ENCODE measurements around the gene GPRIN2.
"Not testable (repeated sequence)": the region's sequence is repeated elsewhere in the genome, so short reads cannot be mapped to it uniquely, and the experiment has no call there.

GPRIN2 gene

DNA sequence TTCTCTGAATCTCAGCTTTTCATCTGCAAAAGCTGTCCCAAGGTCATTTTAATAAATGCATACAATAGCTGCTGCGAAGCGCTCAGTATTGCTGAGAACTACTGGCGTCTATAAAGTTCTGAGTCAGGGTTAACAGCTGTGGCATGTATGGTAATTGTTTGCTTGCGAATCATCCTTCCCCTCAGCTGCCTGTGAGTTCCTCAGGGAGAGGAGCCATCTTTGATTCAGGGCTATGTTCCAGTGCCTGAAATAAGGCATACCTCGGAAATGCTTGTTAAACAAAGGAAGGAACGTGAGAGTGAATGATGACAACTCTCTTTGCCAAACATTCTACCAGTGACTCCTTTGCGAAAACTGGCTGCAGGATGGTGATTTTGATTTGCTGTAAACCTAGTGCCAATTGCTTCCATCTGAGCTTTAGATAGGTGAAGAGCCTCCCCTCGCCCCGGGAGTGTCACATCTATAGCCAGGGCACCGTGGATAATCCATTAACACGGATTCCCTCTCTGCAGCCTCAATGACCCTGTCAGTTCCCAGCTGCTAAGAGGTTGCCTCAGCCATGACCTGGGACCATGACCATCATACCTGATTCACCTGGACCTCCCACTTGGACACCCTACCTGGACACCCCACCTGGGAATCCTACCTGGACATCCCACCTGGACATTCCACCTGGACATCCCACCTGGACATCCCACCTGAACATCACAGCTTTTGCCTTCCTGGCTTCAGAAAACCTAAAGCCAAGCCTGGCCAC lies 39.6 kb downstream of the GPRIN2 start:
- peak; percentile 32 for DNase-seq

DNA sequence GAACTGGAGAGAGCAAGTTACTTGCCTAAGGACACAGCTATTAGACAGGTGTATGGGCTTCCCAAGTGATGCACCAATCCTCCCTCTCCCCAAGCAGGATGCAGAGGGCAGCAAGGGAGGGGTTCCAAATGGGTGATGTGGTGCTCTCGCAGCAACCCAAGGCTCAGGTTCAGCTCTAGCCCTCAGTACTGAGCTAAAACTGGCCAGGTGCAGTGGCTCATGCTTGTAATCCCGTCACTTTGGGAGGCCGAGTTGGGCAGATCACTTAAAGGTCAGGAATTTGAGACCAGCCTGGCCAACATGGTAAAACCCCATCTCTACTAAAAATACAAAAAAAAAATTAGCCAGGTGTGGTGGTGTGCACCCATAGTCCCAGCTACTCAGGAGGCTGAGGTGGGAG lies 40.7 kb downstream of the GPRIN2 start:
- DNase-seq, result no peak

GRCh38 chr10:46515366-46515765 lies 41.1 kb downstream of the GPRIN2 start:
- DNase-seq, result no peak

DNA sequence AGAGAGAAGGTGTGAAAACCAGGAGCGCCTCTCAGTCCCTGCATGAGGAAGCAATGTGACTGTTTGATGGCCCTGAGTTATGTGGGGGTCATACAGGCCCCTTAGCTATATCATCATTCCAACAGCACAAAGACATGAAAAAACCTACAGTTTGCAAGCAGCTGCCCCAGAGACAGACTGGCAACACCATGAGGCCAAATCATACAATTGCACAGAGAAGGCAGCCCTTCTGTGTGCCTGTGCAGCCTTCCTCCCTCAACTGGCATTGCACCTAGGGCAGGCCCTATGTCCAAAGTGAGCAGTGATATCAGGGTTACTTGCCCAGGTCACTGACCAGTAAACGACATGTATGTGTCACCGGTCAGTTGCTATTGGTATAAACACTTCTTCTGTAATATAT lies 41.6 kb downstream of the GPRIN2 start:
- no peak for DNase-seq

DNA sequence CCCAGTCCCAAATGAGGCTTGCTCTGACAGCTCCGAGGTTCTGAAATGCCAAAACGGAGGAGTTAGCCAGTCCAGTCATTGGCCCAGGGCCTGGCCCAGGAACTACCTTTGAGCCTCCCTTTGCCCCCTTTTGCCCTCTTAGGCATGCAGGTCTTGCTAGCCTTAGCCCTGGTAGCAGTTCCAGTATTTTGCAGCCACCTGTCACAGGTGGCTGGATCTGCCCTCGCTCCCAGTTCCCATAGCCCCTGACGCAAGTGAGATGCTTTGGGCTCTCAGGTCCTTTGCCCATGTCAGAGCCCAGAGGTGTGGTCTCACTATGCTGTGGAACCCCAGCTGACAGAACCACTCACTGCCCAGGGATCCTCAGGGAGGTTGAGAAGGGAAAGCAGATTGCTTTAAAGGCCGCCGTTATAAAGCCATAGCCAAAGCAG lies 42.0 kb downstream of the GPRIN2 start:
- DNase-seq, result no peak

GRCh38 chr10:46513333-46513732 lies 43.1 kb downstream of the GPRIN2 start:
- not testable (repeated sequence) for DNase-seq

DNA sequence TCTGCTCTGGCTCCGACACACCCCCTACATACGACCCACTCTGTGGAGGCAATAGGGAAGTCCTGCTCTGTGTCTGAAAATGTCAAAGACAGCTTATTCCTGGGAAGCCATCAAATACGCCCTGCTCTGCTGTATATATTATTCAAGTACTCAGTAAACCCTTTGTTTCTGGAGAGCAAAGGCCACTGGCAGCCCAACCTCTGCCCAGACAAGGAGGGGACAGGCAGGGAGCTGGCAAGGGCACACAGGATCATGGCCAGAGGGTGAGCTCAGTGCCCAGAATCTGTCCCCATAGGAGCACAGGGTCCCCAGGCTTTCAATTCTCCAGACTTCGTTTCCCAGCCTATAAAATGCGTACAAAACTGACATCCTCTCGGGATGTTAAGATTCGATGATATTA lies 43.7 kb downstream of the GPRIN2 start:
- not testable (repeated sequence) for DNase-seq

DNA sequence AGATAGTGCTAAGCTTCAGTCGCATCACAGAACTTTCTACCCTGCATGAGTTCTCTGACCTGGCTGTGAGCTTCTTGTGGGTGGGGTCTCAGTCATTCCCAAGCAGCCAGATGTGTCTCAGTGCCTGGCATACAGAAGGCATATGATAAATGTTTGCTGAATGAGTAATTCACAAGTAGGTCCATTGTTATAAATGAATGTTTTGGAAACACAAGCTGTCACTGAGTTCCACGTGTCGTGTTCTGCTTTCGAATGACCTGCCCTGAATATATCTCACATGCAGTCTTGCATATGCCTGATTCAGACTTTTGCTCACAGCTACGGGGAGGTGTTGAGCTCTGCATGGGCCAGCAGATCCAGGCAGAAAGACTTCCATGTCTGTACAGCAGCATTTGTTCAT lies 44.5 kb downstream of the GPRIN2 start:
- DNase-seq, result not testable (repeated sequence)
